ENCODE measurements around the gene SHISA9. TPM values are rescaled to one million over a fixed set of nuclear protein-coding genes. Genes with fewer than 3 reads are reported as not detected.

Gene SHISA9
- total and polyA plus RNA-seq, 2 donors (not counting 1 experiment from before 2014, with no cell fraction given), result 0.03 to 0.07 TPM

DNA sequence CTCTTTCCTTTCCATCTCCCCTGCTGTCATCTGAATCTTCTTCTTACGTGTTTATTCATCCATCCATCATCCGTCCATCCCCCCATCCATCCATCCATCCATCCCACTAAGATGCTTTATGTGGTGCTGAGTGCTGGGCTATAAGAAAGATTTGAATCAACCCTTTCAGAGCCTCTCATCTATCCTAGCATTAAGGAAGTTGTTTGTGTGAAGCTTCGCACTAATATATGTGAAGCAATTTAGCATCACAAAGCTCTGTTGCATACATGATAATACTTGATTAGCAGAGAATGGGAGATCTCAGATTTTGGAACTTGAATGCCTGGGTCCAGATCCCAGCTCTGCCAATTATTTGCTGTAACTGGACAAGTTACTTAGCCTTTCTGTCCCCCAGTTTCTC lies 255.7 kb downstream of the SHISA9 start:
- no peak overlapping the region for H3K4me3 Mint-ChIP-seq
- H3K9me3 ChIP-seq (ENCODE audit: control extremely low read depth in 1 of 3, control insufficient read depth in 2 of 3, insufficient read depth in 1 of 3, low read length in 2 of 3), result no peaks in the 10 kb centered on the region
- no peaks in the 10 kb centered on the region for H3K4me1 ChIP-seq (ENCODE audit: control insufficient read depth in 2 of 2, insufficient read depth in 2 of 2, low read length in 2 of 2)
- no peak for ATAC-seq (ENCODE audit: low read depth)
- H3K4me1 Mint-ChIP-seq, result no peaks in the 10 kb centered on the region
- TF ChIP-seq EZH2 (IDR thresholded peaks at IDR 0.05; ENCODE audit: borderline replicate concordance, insufficient read depth, low read depth, low read length, poor library complexity, severe bottlenecking), result no peak
- TF ChIP-seq, protein P1, sequence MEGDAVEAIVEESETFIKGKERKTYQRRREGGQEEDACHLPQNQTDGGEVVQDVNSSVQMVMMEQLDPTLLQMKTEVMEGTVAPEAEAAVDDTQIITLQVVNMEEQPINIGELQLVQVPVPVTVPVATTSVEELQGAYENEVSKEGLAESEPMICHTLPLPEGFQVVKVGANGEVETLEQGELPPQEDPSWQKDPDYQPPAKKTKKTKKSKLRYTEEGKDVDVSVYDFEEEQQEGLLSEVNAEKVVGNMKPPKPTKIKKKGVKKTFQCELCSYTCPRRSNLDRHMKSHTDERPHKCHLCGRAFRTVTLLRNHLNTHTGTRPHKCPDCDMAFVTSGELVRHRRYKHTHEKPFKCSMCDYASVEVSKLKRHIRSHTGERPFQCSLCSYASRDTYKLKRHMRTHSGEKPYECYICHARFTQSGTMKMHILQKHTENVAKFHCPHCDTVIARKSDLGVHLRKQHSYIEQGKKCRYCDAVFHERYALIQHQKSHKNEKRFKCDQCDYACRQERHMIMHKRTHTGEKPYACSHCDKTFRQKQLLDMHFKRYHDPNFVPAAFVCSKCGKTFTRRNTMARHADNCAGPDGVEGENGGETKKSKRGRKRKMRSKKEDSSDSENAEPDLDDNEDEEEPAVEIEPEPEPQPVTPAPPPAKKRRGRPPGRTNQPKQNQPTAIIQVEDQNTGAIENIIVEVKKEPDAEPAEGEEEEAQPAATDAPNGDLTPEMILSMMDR (IDR thresholded peaks at IDR 0.05), result no peak
- H3K27me3 Mint-ChIP-seq, result peaks cover 4% of the 10 kb centered on the region
- H3K9me3 Mint-ChIP-seq (ENCODE audit: insufficient read depth), result no peaks in the 10 kb centered on the region
- H3K79me2 ChIP-seq (ENCODE audit: control insufficient read depth, insufficient read depth, low read length), result no peaks in the 10 kb centered on the region
- POLR2A ChIA-PET, result no interaction called here
- no peak for DNase-seq
- no CpG with 5 or more reads among the region's 3 CpGs for WGBS (ENCODE audit: insufficient coverage)
- no peaks in the 10 kb centered on the region for H4K20me1 ChIP-seq (ENCODE audit: control insufficient read depth, insufficient read depth, low read length, poor library complexity, severe bottlenecking)
- H3K9ac ChIP-seq (ENCODE audit: low read length), result no peak overlapping the region
- CTCF ChIA-PET, result no interaction called here
- H3K27me3 ChIP-seq (replicated peaks in 1 of 4; ENCODE audit: control extremely low read depth in 1 of 4, control insufficient read depth in 3 of 4, insufficient read depth in 4 of 4, low read length in 3 of 4), result no peaks in the 10 kb centered on the region
- H3K4me2 ChIP-seq (replicated peaks; ENCODE audit: low read depth, low read length, poor library complexity, severe bottlenecking), result no peak overlapping the region
- no peak overlapping the region for H3K27ac ChIP-seq (ENCODE audit: low read length in 2 of 2)
- no peak overlapping the region for H3K4me3 ChIP-seq (ENCODE audit: control extremely low read depth in 1 of 5, extremely low read depth in 1 of 5, insufficient read depth in 1 of 5, low read depth in 2 of 5, low read length in 4 of 5)
- H3K27ac Mint-ChIP-seq, result no peak overlapping the region
- H2AFZ ChIP-seq (ENCODE audit: insufficient read depth, low read depth, low read length, poor library complexity, severe bottlenecking), result no peak overlapping the region
- no peaks in the 10 kb centered on the region for H3K36me3 ChIP-seq (replicated peaks in 1 of 2; ENCODE audit: control extremely low read depth in 1 of 2, control insufficient read depth in 1 of 2, extremely low read depth in 1 of 2, insufficient read depth in 2 of 2, low read length in 1 of 2)
- intact Hi-C loops (cut with micrococcal nuclease), result no loop called here

GRCh38 chr16:13158427-13158826 lies 257.0 kb downstream of the SHISA9 start:
- ChIA-PET CTCF (interaction anchor here (0.7 kb wide), 1 partner anchor 12 kb away, joined by 3 read pairs; no protein-coding TSS in a partner anchor), POLR2A (no interaction called here)
- no peak for TF ChIP-seq EZH2 (IDR thresholded peaks at IDR 0.05; ENCODE audit: borderline replicate concordance, insufficient read depth, low read depth, low read length, poor library complexity, severe bottlenecking)
- TF ChIP-seq, protein P1 (IDR thresholded peaks at IDR 0.05), result no peak
- 100% methylated on average over 2 of the region's 3 CpGs for WGBS (ENCODE audit: insufficient coverage)
- no peaks in the 10 kb centered on the region for H3K79me2 ChIP-seq (ENCODE audit: control insufficient read depth, insufficient read depth, low read length)
- no peak overlapping the region for H3K4me3 Mint-ChIP-seq
- H3K27ac Mint-ChIP-seq, result no peak overlapping the region
- H3K9me3 Mint-ChIP-seq (ENCODE audit: insufficient read depth), result no peaks in the 10 kb centered on the region
- H3K27ac ChIP-seq (ENCODE audit: low read length in 2 of 2), result no peak overlapping the region
- DNase-seq, result no peak
- H3K4me1 Mint-ChIP-seq, result no peaks in the 10 kb centered on the region
- no peaks in the 10 kb centered on the region for H3K9me3 ChIP-seq (ENCODE audit: control extremely low read depth in 1 of 3, control insufficient read depth in 2 of 3, insufficient read depth in 1 of 3, low read length in 2 of 3)
- H3K27me3 ChIP-seq (replicated peaks in 1 of 4; ENCODE audit: control extremely low read depth in 1 of 4, control insufficient read depth in 3 of 4, insufficient read depth in 4 of 4, low read length in 3 of 4), result no peaks in the 10 kb centered on the region
- no peak for ATAC-seq (ENCODE audit: low read depth)
- H3K36me3 ChIP-seq (replicated peaks in 1 of 2; ENCODE audit: control extremely low read depth in 1 of 2, control insufficient read depth in 1 of 2, extremely low read depth in 1 of 2, insufficient read depth in 2 of 2, low read length in 1 of 2), result no peaks in the 10 kb centered on the region
- H3K4me1 ChIP-seq (ENCODE audit: control insufficient read depth in 2 of 2, insufficient read depth in 2 of 2, low read length in 2 of 2), result no peaks in the 10 kb centered on the region
- no peaks in the 10 kb centered on the region for H4K20me1 ChIP-seq (ENCODE audit: control insufficient read depth, insufficient read depth, low read length, poor library complexity, severe bottlenecking)
- peaks cover 4% of the 10 kb centered on the region for H3K27me3 Mint-ChIP-seq
- H3K4me3 ChIP-seq (ENCODE audit: control extremely low read depth in 1 of 5, extremely low read depth in 1 of 5, insufficient read depth in 1 of 5, low read depth in 2 of 5, low read length in 4 of 5), result no peak overlapping the region
- H3K9ac ChIP-seq (ENCODE audit: low read length), result no peak overlapping the region
- intact Hi-C loops (cut with micrococcal nuclease), result no loop called here
- H2AFZ ChIP-seq (ENCODE audit: insufficient read depth, low read depth, low read length, poor library complexity, severe bottlenecking), result no peak overlapping the region
- H3K4me2 ChIP-seq (replicated peaks; ENCODE audit: low read depth, low read length, poor library complexity, severe bottlenecking), result no peak overlapping the region
